NCI-H1694 treated with DMSO at 0.1 percent for 48 hours (cell line): ENCODE data around the gene CFAP20DC.
"Not testable (repeated sequence)": the region's sequence is repeated elsewhere in the genome, so short reads cannot be mapped to it uniquely, and the experiment has no call there.

Experiments
- DNase-seq: peaks from one replicate; lab custom pipeline; 2025; lab: John Stamatoyannopoulos, UW

CFAP20DC gene

GRCh38 chr3:59017617-59017984 lies 32.2 kb downstream of the CFAP20DC start:
- no peak for DNase-seq

- DNase-seq, result no peak
Observed at GRCh38 chr3:59016930-59017616, 32.8 kb downstream of the CFAP20DC start.

GRCh38 chr3:59013611-59014010 lies 36.2 kb downstream of the CFAP20DC start:
- peak; percentile 1 for DNase-seq

GRCh38 chr3:59006634-59007517 lies 42.9 kb downstream of the CFAP20DC start:
- DNase-seq, result no peak

- no peak for DNase-seq
Observed at GRCh38 chr3:59001675-59002074, 48.1 kb downstream of the CFAP20DC start.

- peak; percentile 31 for DNase-seq
Observed at GRCh38 chr3:58999774-59000160, 50.1 kb downstream of the CFAP20DC start.

- no peak for DNase-seq
Observed at GRCh38 chr3:58999134-58999773, 50.6 kb downstream of the CFAP20DC start.

GRCh38 chr3:58998476-58999117 lies 51.2 kb downstream of the CFAP20DC start:
- no peak for DNase-seq

- no peak for DNase-seq
Observed at GRCh38 chr3:58996730-58997129, 53.1 kb downstream of the CFAP20DC start.

- DNase-seq, result peak; percentile 20
Observed at GRCh38 chr3:58994746-58995330, 55.0 kb downstream of the CFAP20DC start.

- DNase-seq, result no peak
Observed at GRCh38 chr3:58993547-58993946, 56.3 kb downstream of the CFAP20DC start.

GRCh38 chr3:58991623-58992022 lies 58.2 kb downstream of the CFAP20DC start:
- DNase-seq, result no peak

GRCh38 chr3:58991026-58991425 lies 58.8 kb downstream of the CFAP20DC start:
- no peak for DNase-seq

- DNase-seq, result no peak
Observed at GRCh38 chr3:58989955-58990354, 59.9 kb downstream of the CFAP20DC start.

- no peak for DNase-seq
Observed at GRCh38 chr3:58989163-58989562, 60.7 kb downstream of the CFAP20DC start.

GRCh38 chr3:58988041-58988440 lies 61.8 kb downstream of the CFAP20DC start:
- DNase-seq, result no peak

GRCh38 chr3:58986654-58987053 lies 63.2 kb downstream of the CFAP20DC start:
- no peak for DNase-seq

GRCh38 chr3:58979840-58980239 lies 70.0 kb downstream of the CFAP20DC start:
- no peak for DNase-seq

- no peak for DNase-seq
Observed at GRCh38 chr3:58973796-58974195, 76.0 kb downstream of the CFAP20DC start.

- not testable (repeated sequence) for DNase-seq
Observed at GRCh38 chr3:58967866-58968265, 82.0 kb downstream of the CFAP20DC start.

- DNase-seq, result no peak
Observed at GRCh38 chr3:58965865-58966264, 84.0 kb downstream of the CFAP20DC start.

- no peak for DNase-seq
Observed at GRCh38 chr3:58963928-58964503, 85.8 kb downstream of the CFAP20DC start.
